SK-N-MC (cell line): ENCODE results near the gene FUT9.

Source experiments
- EZH2 ChIP-seq: fragments of 200-600 bp; sonication (generic); IDR thresholded peaks from one replicate; pipeline ENCODE4 v1.6.1; 2017; ENCODE audit warnings: antibody characterized with exemption
- POLR2AphosphoS5 ChIP-seq: IDR thresholded peaks from 2 replicates; pipeline ENCODE4 v1.6.1; 2012; ENCODE audit warnings: mild to moderate bottlenecking, low read depth, low read length, borderline replicate concordance

GRCh38 chr6:96236471-96236870 lies 220.7 kb downstream of the FUT9 start:
- TF ChIP-seq POLR2AphosphoS5 (no peak), EZH2 (no peak)
